MM.1S (cell line): Measurements from ENCODE around the gene RWDD2A.

Source experiments
- DNase-seq: peaks from one replicate; pipeline ENCODE4 v3.0.0-alpha.2; 2015
- H2AFZ ChIP-seq: fragments of 300-600 bp; sonication (generic); 2 replicates; pipeline ENCODE4 v1.6.0; 2016; ENCODE audit warnings: antibody characterized with exemption, low read length
- H3F3A ChIP-seq: fragments of 300-600 bp; sonication (generic); 2 replicates; pipeline ENCODE4 v1.6.1; 2016; ENCODE audit warnings: mild to moderate bottlenecking, antibody characterized with exemption, low read length, moderate library complexity, mixed read lengths; ENCODE audit not compliant: insufficient read depth
- H3K27ac ChIP-seq: fragments of 300-600 bp; sonication (generic); 2 replicates; pipeline ENCODE4 v1.5.1; 2016; ENCODE audit warnings: mild to moderate bottlenecking, low read length
- H3K27me3 ChIP-seq: fragments of 300-600 bp; sonication (generic); replicated peaks from 2 replicates; pipeline ENCODE4 v1.6.0; 2016; ENCODE audit warnings: low read length; ENCODE audit not compliant: insufficient read depth
- H3K36me3 ChIP-seq: fragments of 300-600 bp; sonication (generic); replicated peaks from 2 replicates; pipeline ENCODE4 v1.6.1; 2016; ENCODE audit warnings: mild to moderate bottlenecking, low read length, mixed read lengths; ENCODE audit not compliant: insufficient read depth
- H3K4me1 ChIP-seq: fragments of 300-600 bp; sonication (generic); 2 replicates; pipeline ENCODE4 v1.6.1; 2016; ENCODE audit warnings: low read length, mixed read lengths
- H3K4me2 ChIP-seq: fragments of 300-600 bp; sonication (generic); 2 replicates; pipeline ENCODE4 v1.6.0; 2016; ENCODE audit warnings: low read depth, low read length
- H3K4me3 ChIP-seq: fragments of 300-600 bp; sonication (generic); 2 replicates; pipeline ENCODE4 v1.5.1; 2016; ENCODE audit warnings: low read length, mixed read lengths
- H3K79me2 ChIP-seq: fragments of 300-600 bp; sonication (generic); 2 replicates; pipeline ENCODE4 v1.6.1; 2016; ENCODE audit warnings: mixed run types, low read length, mixed read lengths
- H3K9ac ChIP-seq: fragments of 300-600 bp; sonication (generic); 2 replicates; pipeline ENCODE4 v1.6.1; 2016; ENCODE audit warnings: low read length, mixed read lengths
- H3K9me2 ChIP-seq: fragments of 300-600 bp; sonication (generic); replicated peaks from 2 replicates; pipeline ENCODE4 v1.6.1; 2016; ENCODE audit warnings: mild to moderate bottlenecking, low read length, mixed read lengths; ENCODE audit not compliant: insufficient read depth
- H3K9me3 ChIP-seq: fragments of 300-600 bp; sonication (generic); replicated peaks from 2 replicates; pipeline ENCODE4 v1.6.1; 2016; ENCODE audit warnings: mild to moderate bottlenecking, low read length, mixed read lengths; ENCODE audit not compliant: insufficient read depth
- H4K20me1 ChIP-seq: fragments of 300-600 bp; sonication (generic); 2 replicates; pipeline ENCODE4 v1.6.1; 2016; ENCODE audit warnings: mild to moderate bottlenecking, low read length, moderate library complexity, mixed read lengths; ENCODE audit not compliant: insufficient read depth
- CTCF ChIP-seq: fragments of 300-600 bp; sonication (generic); IDR thresholded peaks from 2 replicates; pipeline ENCODE4 v1.5.1; 2016; ENCODE audit warnings: antibody characterized with exemption, low read length, mixed read lengths
- EZH2 ChIP-seq: fragments of 300-600 bp; sonication (generic); optimal IDR thresholded peaks from 2 replicates; pipeline ENCODE3; 2017; ENCODE audit warnings: low read depth, mild to moderate bottlenecking, antibody characterized with exemption, low read length, mixed read lengths
- EZH2phosphoT487 ChIP-seq: fragments of 300-600 bp; sonication (generic); IDR thresholded peaks from 2 replicates; pipeline ENCODE4 v1.6.1; 2018; ENCODE audit warnings: antibody characterized with exemption, low read length

The RWDD2A gene

DNA sequence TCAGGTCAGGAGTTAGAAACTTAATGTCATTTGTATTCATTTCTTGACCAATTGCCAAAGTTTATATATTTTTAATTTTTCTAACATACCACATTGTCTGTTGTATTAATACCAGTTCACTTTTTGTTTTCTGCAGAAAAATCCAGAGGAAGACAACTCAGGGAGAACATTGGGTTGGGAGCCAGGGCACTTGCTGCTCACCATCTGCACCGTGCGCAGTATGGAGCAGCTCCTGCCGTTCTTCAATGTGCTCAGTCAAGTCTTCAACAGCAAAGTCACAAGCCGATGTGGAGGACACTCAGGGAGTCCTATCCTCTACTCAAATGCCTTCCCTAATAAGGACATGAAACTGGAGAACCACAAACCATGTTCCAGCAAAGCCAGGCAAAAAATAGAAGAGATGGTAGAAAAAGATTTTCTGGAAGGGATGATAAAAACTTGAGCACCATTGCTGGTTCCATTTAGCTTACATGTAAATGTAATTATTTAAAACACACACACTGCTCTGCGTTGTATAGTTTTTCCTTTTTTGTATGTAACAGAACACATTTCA is 25.4 kb upstream of the RWDD2A start:
- no peaks in the 10 kb centered on the region for H3K79me2 ChIP-seq
- no peaks in the 10 kb centered on the region for H3K27me3 ChIP-seq
- no peak for DNase-seq
- peaks cover 31% of the 10 kb centered on the region; the same call in 1 of the 2 replicates for H3K36me3 ChIP-seq
- H3K9me3 ChIP-seq = no peaks in the 10 kb centered on the region
- no peak overlapping the region for H3K9ac ChIP-seq
- no peaks in the 10 kb centered on the region for H3K9me2 ChIP-seq
- H3K4me3 ChIP-seq = no peak overlapping the region
- H4K20me1 ChIP-seq = no peaks in the 10 kb centered on the region
- H3K4me2 ChIP-seq = no peak overlapping the region
- H3K4me1 ChIP-seq = peaks cover 18% of the 10 kb centered on the region
- TF ChIP-seq EZH2phosphoT487 = no peak
- TF ChIP-seq CTCF = no peak
- TF ChIP-seq EZH2 = no peak
- H3K27ac ChIP-seq = no peak overlapping the region
- peaks cover 7% of the 10 kb centered on the region; the same call in 1 of the 2 replicates for H3F3A ChIP-seq
- H2AFZ ChIP-seq = no peak overlapping the region

DNA sequence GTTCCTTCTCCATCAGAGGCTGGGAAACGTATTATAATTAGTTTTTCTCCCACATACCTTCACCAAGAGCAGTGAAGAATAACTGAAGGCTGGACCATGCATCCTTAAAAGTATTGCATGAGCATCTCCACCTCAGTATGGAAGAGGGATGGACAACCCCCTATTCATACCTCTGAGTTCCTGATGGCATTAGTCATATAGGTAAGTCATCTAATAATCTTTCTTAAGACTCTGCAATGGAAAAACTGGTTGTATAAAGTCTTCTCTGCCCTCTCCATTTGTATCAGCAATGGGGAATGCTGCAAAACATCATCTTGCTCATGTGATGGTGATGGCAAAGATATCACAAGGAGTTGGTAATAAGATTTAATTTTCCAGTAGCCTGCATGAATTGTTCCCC is 24.6 kb upstream of the RWDD2A start:
- Histone ChIP-seq H3F3A (peaks cover 7% of the 10 kb centered on the region; the same call in 1 of the 2 replicates), H3K4me2 (no peak overlapping the region)

GRCh38 chr6:83169106-83169505 is 24.1 kb upstream of the RWDD2A start:
- no peak for DNase-seq
- Histone ChIP-seq H3K27ac (no peak overlapping the region), H3K9me3 (no peaks in the 10 kb centered on the region), H4K20me1 (no peaks in the 10 kb centered on the region), H3K9me2 (no peaks in the 10 kb centered on the region), H3K4me3 (no peak overlapping the region), H3K9ac (no peak overlapping the region), H3K36me3 (peaks cover 28% of the 10 kb centered on the region; the same call in 1 of the 2 replicates), H3K4me1 (peaks cover 22% of the 10 kb centered on the region), H3K27me3 (no peaks in the 10 kb centered on the region), H3F3A (peaks cover 7% of the 10 kb centered on the region; the same call in 1 of the 2 replicates), H3K4me2 (no peak overlapping the region), H3K79me2 (no peaks in the 10 kb centered on the region), H2AFZ (no peak overlapping the region)
- no peak for TF ChIP-seq EZH2phosphoT487
- no peak for TF ChIP-seq EZH2
- TF ChIP-seq CTCF = no peak

More for the DNA sequence above, 24.6 kb upstream of the RWDD2A start:
- H3K79me2 ChIP-seq = no peaks in the 10 kb centered on the region
- H3K36me3 ChIP-seq = peaks cover 31% of the 10 kb centered on the region; the same call in 1 of the 2 replicates
- no peak overlapping the region for H3K27ac ChIP-seq
- no peak for DNase-seq
- H3K4me1 ChIP-seq = peaks cover 22% of the 10 kb centered on the region
- no peaks in the 10 kb centered on the region for H3K9me3 ChIP-seq
- TF ChIP-seq EZH2 (no peak), CTCF (no peak), EZH2phosphoT487 (no peak)
- H4K20me1 ChIP-seq = no peaks in the 10 kb centered on the region
- no peak overlapping the region for H2AFZ ChIP-seq
- no peaks in the 10 kb centered on the region for H3K27me3 ChIP-seq
- no peaks in the 10 kb centered on the region for H3K9me2 ChIP-seq
- no peak overlapping the region for H3K9ac ChIP-seq
- no peak overlapping the region for H3K4me3 ChIP-seq
